HG03060 (cell line): ENCODE measurements around the gene RNF19B.

ENCODE experiments used
- ATAC-seq: cut with Tn5 transposase; IDR thresholded peaks from one replicate; pipeline ENCODE4 v1.9.1; 2021; ENCODE audit warnings: low read depth, moderate number of reproducible peaks; ENCODE audit not compliant: unreplicated experiment

RNF19B gene

GRCh38 chr1:32971156-32971555, 6.5 kb upstream of the RNF19B start:
- ATAC-seq, result no peak

- ATAC-seq, result no peak
Measured at GRCh38 chr1:32969566-32969965, 5.0 kb upstream of the RNF19B start.

GRCh38 chr1:32967888-32968568, 3.4 kb upstream of the RNF19B start:
- no peak for ATAC-seq

- no peak for ATAC-seq
Measured at GRCh38 chr1:32966900-32967299, 2.3 kb upstream of the RNF19B start.

- no peak for ATAC-seq
Measured at GRCh38 chr1:32965251-32965747, 690 bp upstream of the RNF19B start.

GRCh38 chr1:32963746-32964460, 706 bp downstream of the RNF19B start:
- ATAC-seq, result no peak

GRCh38 chr1:32962248-32962896, 2.2 kb downstream of the RNF19B start:
- no peak for ATAC-seq

- no peak for ATAC-seq
Measured at GRCh38 chr1:32960819-32961355, 3.7 kb downstream of the RNF19B start.

GRCh38 chr1:32960342-32960741, 4.3 kb downstream of the RNF19B start:
- no peak for ATAC-seq

GRCh38 chr1:32958827-32959226, 5.8 kb downstream of the RNF19B start:
- ATAC-seq, result no peak

- ATAC-seq, result no peak
Measured at GRCh38 chr1:32957017-32957416, 7.6 kb downstream of the RNF19B start.

GRCh38 chr1:32954168-32954567, 10.4 kb downstream of the RNF19B start:
- no peak for ATAC-seq

GRCh38 chr1:32953495-32953894, 11.1 kb downstream of the RNF19B start:
- ATAC-seq, result no peak

- no peak for ATAC-seq
Measured at GRCh38 chr1:32949519-32949918, 15.1 kb downstream of the RNF19B start.

- no peak for ATAC-seq
Measured at GRCh38 chr1:32948905-32949304, 15.7 kb downstream of the RNF19B start.

GRCh38 chr1:32948390-32948722, 16.3 kb downstream of the RNF19B start:
- no peak for ATAC-seq

- no peak for ATAC-seq
Measured at GRCh38 chr1:32947669-32948389, 16.8 kb downstream of the RNF19B start.

- no peak for ATAC-seq
Measured at GRCh38 chr1:32946413-32946812, 18.2 kb downstream of the RNF19B start.

- ATAC-seq, result no peak
Measured at GRCh38 chr1:32944180-32944579, 20.4 kb downstream of the RNF19B start.

GRCh38 chr1:32939655-32940371, 24.8 kb downstream of the RNF19B start:
- no peak for ATAC-seq
